ENCODE results near the gene GALNTL6.
"Not testable (repeated sequence)": the region's sequence is repeated elsewhere in the genome, so short reads cannot be mapped to it uniquely, and the experiment has no call there.

Gene GALNTL6

DNA sequence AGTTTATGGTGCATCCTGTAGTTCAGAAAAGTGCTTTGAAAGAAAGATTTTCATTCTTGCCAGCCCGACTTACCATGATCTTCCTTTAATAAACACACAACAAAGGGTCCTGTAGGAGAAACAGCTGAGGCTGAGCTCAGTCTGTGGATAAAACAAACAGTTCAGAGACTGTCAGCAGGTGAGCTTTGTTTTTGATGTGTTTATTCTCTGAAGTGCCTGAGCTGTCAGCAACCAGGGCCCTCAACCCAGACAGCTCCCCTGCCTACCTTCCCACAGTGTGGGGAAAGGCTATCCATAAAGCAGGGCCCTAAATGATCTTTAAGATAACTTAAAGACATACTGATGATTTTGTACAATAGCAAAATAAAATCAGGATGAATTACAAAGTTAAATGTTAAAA is 896.2 kb downstream of the GALNTL6 start:
- DNase-seq (ENCODE audit: low read depth in 3 of 3, low spot score in 1 of 3), result no peak

DNA sequence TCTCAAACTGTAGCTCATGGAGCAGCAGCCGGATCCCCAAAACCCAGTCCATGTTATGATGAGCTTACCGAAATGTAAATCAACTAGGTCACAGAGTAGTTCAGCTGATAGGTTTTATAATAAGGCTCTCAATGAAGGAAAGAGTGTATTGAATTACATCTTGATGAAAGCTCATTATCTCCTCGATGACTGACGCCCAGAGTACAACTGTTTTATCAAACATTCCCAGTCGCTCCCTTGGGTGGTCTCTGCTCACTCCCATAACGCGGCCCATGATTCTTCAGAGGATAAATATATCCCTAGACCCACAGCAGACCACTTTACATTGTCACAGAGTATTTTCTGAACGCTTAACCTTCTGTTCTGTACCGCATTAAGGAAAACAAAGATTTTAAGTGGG is 903.1 kb downstream of the GALNTL6 start:
- DNase-seq (ENCODE audit: low read depth in 3 of 3, low spot score in 1 of 3), result no peak

DNA sequence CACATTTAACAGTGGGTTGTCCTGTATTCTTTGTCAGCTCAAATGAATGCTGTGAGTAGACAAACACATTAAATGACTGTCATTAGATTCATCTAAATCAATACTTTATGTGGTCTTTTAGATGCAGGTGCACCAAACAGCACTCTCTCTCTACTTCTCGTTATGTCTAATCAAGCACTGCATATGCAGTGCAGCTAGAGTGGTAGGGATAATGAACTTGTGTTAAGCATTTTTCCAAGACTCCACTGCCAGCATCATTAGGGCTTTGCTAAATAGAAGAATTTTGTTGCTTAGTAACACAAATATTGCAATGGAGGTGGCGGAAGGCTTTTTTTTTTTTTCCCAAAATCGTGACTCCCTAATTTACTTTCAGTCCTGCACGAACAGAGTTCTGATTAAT is 908.5 kb downstream of the GALNTL6 start:
- DNase-seq (ENCODE audit: low read depth in 3 of 3, low spot score in 1 of 3), result no peak

DNA sequence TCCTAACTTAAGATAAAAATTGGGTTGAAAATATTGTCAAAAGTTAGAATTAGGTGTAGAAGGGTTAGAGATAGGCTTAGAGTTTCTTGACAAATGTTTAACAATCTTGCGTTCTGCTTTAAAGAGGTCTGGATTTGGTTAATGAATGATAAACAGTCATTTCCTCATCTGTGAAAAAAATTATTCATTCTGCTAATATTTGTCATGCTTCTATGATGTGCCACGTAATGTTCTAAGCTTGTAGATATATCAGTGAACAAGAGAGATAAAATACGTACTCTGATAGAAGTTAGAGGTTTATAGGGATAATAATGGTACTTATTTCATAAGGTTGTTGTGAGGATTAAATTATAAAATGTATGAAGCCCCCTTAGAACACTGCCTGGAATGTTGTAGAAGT is 912.4 kb downstream of the GALNTL6 start:
- no peak for DNase-seq (ENCODE audit: low read depth in 3 of 3, low spot score in 1 of 3)

DNA sequence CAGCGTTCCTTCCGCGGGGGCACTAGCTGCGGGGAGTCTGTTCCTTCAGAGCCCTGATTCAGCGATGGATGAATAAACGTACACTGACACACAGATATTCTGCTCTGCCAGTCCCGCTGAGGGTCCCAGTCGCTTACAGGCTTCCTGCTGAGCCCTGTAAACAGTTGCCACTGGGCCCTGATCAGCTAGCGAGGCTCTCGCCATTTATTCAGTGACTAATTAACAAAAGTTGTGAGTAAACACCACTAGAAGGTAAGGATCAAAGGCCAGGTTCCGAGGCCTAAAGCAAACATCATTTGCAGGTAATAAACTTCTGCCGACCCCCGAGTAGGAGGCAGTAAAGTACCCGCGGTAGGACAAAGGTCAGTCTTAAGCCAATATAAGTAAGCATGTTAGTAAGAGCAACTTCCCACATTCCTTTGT is 912.8 kb downstream of the GALNTL6 start:
- no peak for DNase-seq (ENCODE audit: low read depth in 3 of 3, low spot score in 1 of 3)

DNA sequence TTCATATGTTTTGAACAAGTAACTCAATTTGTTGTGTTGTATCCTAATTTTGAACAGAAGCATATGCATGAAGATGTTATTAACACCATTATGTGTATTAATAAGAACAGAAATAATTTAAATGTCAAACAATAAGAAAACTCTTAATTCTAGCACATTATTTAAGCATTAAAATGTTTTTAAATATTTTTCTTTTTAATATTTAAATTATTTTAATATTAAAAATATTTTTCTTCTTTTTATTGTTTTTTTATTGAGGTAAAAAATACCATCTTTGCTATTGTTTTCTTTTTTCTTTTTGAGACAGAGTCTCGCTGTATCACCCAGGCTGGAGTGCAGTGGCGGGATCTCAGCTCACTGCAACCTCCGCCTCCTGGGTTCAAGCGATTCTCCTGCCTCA is 914.4 kb downstream of the GALNTL6 start:
- DNase-seq (ENCODE audit: low read depth in 3 of 3, low spot score in 1 of 3), result no peak

DNA sequence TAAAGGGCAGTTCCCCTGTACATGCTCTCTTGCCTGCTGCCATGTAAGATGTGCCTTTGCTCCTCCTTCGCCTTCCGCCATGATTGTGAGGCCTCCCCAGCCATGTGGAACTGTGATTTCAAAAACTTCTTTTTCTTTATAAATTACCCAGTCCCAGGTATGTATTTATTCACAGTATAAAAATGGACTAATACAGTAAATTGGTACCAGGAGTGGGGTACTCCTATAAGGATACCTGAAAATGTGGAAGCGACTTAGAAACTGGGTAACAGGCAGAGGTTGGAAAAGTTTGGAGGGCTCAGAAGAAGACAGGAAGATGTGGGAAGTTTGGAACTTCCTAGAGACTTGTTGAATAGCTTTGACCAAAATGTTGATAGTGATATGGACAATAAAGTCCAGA is 920.4 kb downstream of the GALNTL6 start:
- DNase-seq (ENCODE audit: low read depth in 3 of 3, low spot score in 1 of 3), result not testable (repeated sequence)

DNA sequence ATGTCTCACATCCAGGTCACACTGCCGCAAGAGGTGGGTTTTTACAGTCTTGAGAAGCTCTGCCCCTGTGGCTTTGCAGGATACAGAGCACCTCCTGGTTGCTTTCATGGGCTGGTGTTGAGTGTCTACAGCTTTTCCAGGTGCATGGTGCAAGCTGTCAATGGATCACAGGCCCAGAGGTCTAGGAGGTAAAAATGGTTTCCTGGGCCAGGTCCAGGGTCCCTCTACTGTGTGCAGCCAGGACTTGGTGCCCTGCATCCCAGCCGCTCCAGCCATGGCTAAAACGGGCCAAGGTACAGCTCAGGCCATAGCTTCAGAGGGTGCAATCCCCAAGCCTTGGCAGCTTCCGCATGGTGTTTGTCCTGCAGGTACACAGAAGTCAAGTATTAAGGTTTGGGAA is 921.4 kb downstream of the GALNTL6 start:
- DNase-seq (ENCODE audit: low read depth in 3 of 3, low spot score in 1 of 3), result no peak

DNA sequence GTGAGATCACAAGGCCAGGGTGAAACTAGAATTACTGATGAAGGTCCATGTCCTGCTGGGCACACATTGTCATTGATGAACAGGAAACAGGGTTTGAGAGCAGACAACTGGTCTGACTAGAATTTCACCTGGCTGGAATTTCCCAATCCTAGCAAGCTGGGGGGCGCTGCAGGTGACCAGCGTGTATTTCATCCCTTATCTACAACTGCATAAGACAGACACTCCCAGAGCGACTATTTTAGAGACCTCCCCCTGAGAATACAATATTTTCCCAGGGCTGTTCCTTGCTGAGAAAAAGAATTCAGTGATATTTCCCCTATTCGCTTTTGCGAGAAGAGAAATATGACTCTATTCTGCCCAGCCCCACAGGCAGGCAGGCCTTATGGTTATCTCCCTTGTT is 922.8 kb downstream of the GALNTL6 start:
- DNase-seq (ENCODE audit: low read depth in 3 of 3, low spot score in 1 of 3), result no peak

DNA sequence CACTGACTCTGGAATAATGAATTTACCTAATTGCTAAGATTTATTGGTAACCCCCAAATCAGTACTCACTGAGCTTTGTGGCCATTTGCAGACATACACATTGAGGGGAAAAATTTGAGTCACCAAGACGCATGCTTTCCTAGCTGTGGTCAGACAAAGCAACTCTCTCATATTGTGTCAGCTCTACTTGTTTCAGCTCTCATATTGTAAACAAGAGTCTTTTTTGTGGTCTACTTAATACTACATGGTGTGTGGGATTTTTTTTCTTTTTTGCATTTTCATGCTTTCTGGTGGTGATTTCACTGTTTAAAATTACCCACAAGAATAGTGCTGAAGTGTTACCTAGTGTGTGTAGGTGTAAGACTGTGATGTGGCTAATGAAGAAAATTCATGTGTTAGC is 927.2 kb downstream of the GALNTL6 start:
- no peak for DNase-seq (ENCODE audit: low read depth in 3 of 3, low spot score in 1 of 3)

DNA sequence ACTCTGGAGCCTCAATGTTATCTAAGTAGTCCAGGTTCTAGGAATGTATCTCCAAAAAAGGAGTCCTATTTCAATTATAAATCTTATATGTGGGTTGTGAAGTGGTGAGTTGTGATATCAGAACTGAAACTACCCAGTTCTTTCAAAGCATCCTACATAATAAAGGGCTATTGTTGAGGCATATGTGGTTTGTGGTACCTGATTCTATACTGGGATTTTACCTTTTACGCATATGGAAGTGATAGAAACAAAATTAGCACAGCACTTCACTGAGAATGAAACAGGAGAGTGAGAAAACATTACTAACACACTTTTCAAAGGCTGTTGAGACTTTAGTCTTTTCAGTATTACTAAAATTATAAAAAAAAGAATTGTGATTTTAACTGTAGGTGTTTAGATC is 937.7 kb downstream of the GALNTL6 start:
- DNase-seq (ENCODE audit: low read depth in 3 of 3, low spot score in 1 of 3), result no peak

DNA sequence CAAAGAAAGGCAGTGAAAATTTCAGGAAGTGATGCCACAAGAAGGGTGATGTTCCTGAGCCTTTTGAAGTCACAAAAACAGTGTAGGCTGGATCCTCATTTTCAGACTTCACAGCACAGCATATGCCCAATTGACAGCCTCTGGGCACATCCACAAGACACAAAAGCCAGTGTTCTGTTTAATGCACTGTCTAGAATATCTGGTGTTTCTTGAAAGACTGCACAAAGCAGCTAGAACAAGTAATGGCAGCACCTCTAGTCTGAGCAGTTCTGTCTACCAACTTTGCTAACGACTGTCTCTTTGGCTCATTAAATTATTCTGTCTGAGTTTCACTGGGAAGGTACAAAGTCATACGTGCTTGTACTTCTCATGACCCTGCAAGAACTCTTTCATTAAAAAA is 938.3 kb downstream of the GALNTL6 start:
- DNase-seq (ENCODE audit: low read depth in 3 of 3, low spot score in 1 of 3), result no peak

DNA sequence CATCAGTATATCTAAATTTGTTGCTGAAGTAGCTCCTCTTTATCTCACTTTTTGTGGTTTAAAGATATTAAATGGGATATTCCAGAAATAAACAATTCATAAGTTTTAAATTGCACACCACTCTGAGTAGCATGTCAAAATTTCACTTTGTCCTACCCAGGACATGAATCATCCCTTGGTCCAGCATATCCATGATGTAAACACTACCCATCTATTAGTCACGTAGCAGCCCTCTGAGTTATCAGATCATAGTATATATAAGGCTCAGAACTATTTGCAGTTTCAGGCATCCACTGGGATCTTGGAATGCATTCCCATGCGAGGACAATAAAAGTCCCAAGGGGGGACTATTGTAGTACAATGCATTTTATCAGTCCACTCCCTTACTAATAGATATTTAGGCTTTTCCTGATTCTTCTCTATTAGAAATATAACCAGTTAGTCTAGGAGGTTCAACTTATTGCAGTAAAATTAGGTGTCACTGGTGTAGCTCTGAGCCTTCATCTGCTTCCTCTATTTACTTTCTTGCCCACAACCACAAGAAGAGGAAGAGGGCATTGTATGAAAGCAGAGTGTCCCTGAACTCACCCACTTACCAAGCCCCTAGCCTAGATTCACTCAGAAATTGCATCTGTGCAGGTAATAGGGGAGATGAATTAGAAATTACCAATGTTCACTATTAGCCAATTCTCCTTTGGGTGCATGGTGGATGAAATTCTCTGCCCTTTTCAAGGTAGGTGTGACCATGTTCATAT is 945.6 kb downstream of the GALNTL6 start:
- no peak for DNase-seq (ENCODE audit: low read depth in 3 of 3, low spot score in 1 of 3)

DNA sequence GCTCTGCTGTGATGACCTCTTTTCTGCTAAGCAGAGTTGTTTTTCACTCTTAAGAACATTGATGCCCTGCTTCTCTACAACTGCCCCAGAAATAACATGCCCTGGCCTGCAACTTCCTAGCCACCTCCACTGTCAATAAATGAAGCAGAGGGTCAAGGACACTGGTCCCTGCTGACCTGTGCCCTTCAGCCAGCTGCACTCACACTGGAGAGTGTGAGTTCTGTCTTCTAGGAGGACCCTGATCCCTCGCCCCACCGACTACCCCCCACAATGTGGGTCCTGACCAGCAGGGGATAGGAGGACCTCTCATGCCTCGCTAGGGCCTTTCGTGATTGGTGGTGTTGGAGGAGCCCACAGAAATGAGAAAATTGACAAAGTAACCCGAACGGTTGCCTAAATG is 947.3 kb downstream of the GALNTL6 start:
- DNase-seq (ENCODE audit: low read depth in 3 of 3, low spot score in 1 of 3), result no peak

DNA sequence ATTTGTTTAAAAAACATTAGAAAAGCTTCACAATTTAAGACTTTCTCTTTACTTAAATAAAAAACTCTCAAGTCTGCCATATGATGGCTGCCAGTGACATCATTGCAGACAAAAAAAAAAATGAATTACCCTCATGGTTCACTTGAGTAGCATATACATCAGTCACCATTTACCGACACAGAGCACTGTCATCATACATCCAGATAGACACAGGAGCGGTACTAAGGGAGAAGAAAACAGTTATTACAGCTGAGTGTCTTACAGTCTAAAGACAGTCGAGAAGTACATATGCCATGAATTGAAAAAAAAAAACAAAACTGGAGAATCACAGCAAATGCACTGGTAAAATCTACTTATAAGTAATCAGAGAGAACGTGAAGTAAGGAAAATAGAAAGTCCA is 949.7 kb downstream of the GALNTL6 start:
- DNase-seq (ENCODE audit: low read depth in 3 of 3, low spot score in 1 of 3), result no peak

DNA sequence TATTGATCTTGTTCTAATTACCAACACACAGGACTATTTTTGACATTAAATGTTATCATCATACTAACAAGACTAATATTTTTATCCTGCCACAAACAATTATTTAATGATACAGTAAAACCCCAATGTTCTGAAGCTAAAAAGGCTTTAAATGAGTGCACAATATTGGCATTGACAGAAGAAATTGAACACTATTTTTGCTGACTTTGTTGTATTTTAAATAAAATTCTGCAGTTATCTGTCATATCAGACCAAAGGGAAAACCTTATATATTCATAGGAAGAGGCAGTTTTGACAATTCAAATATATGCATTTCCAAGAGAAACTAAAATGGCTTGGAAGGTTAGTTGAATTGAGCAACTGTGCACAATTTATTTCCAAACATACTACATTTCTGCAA is 957.6 kb downstream of the GALNTL6 start:
- DNase-seq (ENCODE audit: low read depth in 3 of 3, low spot score in 1 of 3), result no peak

DNA sequence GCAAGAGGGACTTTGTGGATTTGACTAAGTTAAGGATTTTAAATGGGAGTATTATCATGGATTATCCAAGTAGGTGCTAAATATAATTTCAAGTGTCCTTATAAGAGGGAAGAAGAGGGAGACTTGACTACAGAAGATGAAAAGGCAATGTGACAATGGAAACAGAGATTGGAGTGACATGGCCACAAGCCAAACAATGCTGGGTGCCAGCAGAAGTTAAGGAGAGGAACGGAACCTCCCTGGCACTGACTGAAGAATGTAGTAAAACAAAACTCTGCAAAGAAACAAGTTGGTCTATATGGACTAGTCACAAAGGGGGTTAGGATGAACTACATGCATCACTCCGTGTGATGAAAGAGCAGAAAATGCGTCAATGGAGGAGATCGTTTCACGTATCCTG is 959.6 kb downstream of the GALNTL6 start:
- no peak for DNase-seq (ENCODE audit: low read depth in 3 of 3, low spot score in 1 of 3)

DNA sequence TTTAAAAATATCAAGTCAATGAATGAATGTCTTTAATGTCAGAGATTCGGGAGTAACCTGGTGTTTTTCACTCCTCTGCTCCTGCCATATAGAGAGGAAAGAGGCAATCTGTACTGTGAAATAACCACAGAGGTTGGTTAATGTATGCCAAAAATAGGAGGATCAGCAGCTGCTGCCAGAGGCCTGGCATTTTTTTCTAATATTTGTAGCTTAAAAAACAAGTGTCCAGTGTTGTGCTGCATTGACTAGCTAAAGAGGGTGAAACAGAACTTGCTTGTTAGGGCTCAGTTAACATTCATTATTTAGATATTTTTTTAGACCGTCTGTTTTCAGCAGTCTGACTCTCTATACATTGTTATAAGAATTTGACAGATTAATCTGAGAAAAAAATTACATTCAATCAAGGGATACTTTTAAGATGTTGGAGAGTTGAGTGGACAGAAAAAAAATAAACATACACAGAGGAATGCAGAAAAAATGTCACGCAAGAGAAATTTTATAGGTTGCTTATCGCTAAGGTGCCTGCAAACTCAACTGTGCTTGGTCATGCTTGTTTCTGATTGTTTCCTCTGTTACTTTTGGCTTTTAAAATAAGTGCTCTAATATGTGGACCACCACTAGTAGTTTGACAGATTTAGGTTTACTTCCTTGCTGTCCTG is 963.1 kb downstream of the GALNTL6 start:
- no peak for DNase-seq (ENCODE audit: low read depth in 3 of 3, low spot score in 1 of 3)

DNA sequence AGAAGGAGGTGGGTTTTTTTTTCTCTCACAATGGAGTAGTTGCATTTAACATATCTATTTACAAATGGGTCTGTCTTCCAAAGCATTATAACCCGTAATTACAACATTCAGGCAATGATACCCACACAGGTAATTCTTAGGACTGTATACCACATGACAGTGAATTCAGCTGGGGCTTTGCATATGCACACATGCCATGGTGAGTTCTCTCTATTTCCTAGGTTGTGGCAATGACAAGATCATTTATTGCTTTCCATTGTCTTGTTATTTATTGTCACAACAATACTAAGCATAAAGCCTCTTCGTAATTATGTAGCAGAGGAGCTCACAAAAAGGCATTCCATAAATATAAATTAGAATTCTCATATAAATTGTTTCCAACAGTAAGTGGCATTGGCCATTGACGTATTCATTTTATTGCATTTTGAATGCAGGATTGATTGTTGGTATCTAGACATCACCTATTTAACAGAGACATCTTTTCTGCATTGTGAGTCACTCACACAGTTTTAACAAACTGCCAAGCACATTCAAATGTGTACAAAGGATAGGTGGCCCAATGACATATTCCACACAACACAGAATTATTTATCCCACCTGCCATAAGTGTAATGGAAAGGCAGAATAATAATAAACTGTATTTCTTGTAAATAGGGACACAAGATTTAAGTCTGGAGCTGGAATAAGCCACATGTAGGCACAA is 964.7 kb downstream of the GALNTL6 start:
- DNase-seq (ENCODE audit: low read depth in 3 of 3, low spot score in 1 of 3), result no peak

DNA sequence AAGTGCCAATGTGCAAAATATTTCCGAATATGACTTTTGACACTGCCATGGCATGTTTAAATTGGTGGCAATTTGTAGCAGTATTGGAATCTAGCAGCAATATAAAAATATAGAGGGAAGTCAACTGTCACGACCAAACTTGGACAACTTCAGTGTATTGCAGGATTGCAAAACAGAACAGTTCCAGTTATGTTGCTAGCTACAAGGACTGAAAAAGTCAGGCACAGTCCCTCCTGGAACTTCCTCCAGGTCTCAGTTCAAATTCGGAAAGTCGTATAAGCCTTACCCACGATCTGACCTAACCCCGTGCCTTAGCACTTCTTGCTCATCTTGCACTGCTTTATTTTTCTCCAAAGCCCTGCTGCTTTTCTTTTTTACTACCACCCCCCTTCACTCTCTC is 965.4 kb downstream of the GALNTL6 start:
- no peak for DNase-seq (ENCODE audit: low read depth in 3 of 3, low spot score in 1 of 3)

DNA sequence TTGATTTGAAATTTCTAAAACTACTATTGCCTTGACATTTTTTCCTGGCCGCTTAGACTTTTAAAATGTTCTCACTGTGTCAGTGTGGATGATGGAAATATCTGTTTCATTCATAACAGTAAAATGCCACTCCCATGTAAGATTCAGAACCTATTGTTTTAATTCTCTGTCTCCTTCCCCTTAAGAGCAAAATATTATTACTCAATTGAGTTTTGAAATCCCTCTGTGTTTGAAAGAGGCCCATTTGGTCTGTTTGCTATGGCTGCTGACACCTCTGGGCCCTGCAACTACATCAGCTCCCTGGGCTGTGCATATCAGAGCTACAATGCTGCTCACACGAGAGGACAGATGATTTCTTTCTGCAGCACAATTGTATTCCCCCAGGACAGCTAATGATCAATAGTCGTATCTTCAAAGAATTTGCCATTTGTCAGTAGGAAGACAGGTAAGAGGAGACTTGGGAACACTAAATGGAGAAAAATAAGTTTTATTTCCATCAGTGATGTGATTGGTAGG is 967.4 kb downstream of the GALNTL6 start:
- no peak for DNase-seq (ENCODE audit: low read depth in 3 of 3, low spot score in 1 of 3)

DNA sequence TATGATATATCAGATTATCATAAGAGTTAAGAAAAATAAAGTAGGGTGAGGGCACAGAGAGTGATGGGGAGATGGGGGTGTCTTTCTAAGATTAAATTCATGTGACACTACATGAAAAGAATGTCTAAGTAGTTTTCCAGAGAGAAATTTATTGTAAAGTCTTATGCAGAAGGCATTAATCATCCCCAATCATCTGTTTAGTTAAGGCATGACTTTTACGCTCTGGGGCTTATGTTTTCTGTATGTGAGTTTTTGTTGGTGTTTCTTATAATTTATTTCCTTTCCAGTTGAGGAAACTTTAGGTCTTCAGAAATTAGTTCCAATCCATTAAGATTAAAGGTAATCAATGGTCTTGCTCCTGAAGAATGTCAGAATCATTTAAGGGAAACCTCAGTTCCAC is 972.4 kb downstream of the GALNTL6 start:
- DNase-seq (ENCODE audit: low read depth in 3 of 3, low spot score in 1 of 3), result no peak

Measured in stimulated activated CD4-positive, alpha-beta T cell treated with anti-CD3 and anti-CD28 coated beads, TNF-alpha, amount 100 ng/mL, for 1 hour (primary cell).